Mesenchymal stem cell (in vitro differentiated cells and primary cell): Measurements from ENCODE around the gene GPR161.

Experiments used
- DNase-seq: peaks from one replicate; pipeline ENCODE4 v3.0.0-alpha.2; 2013
- H2AFZ ChIP-seq: one replicate; pipeline ENCODE4 v1.6.1; 2013; ENCODE audit warnings: low read depth, mild to moderate bottlenecking, control low read depth, inconsistent platforms, low read length, moderate library complexity
- H2AK5ac ChIP-seq: 2 replicates; pipeline ENCODE4 v1.6.1; 2013; ENCODE audit warnings: low read length, moderate library complexity, mild to moderate bottlenecking, inconsistent platforms; ENCODE audit not compliant: severe bottlenecking
- H2BK120ac ChIP-seq: one replicate; pipeline ENCODE4 v1.6.1; 2013; ENCODE audit warnings: low read depth, mild to moderate bottlenecking, inconsistent platforms, low read length, moderate library complexity
- H2BK12ac ChIP-seq, 2 experiments: one replicate each; pipeline ENCODE4 v1.6.1; 2013; ENCODE audit warnings: inconsistent platforms in 2 of 2, low read length in 2 of 2, mild to moderate bottlenecking in 2 of 2, moderate library complexity in 2 of 2, control low read depth in 1 of 2
- H2BK15ac ChIP-seq: one replicate; pipeline ENCODE4 v1.6.1; 2013; ENCODE audit warnings: mild to moderate bottlenecking, low read depth, inconsistent platforms; ENCODE audit not compliant: poor library complexity, severe bottlenecking
- H2BK5ac ChIP-seq: 2 replicates; pipeline ENCODE4 v1.6.1; 2013; ENCODE audit warnings: low read depth, mild to moderate bottlenecking, low read length, control low read depth, inconsistent platforms; ENCODE audit not compliant: poor library complexity, severe bottlenecking
- H3K14ac ChIP-seq, 2 experiments: one replicate each; pipeline ENCODE4 v1.6.1; 2013; ENCODE audit warnings: inconsistent platforms in 2 of 2, low read length in 2 of 2, control low read depth in 1 of 2, mild to moderate bottlenecking in 1 of 2, moderate library complexity in 1 of 2
- H3K18ac ChIP-seq, 2 experiments: one replicate each; pipeline ENCODE4 v1.6.1; 2013; ENCODE audit warnings: inconsistent platforms in 2 of 2, low read length in 2 of 2, control low read depth in 1 of 2, low read depth in 1 of 2, mild to moderate bottlenecking in 1 of 2
- H3K23ac ChIP-seq, 2 experiments: one replicate each; pipeline ENCODE4 v1.6.1; 2013; ENCODE audit warnings: inconsistent platforms in 2 of 2, low read length in 2 of 2, mild to moderate bottlenecking in 2 of 2, moderate library complexity in 2 of 2, control low read depth in 1 of 2
- H3K27ac ChIP-seq: 2 replicates; pipeline ENCODE4 v1.5.1; 2013; ENCODE audit warnings: mild to moderate bottlenecking, moderate library complexity, low read length, control low read depth, inconsistent platforms; ENCODE audit not compliant: poor library complexity, severe bottlenecking
- H3K27me3 ChIP-seq, 2 experiments: 2 replicates each; pipeline versions ENCODE4 v1.6.1 to v1.7.0; 2013; ENCODE audit warnings: low read length in 2 of 2, mild to moderate bottlenecking in 2 of 2, moderate library complexity in 2 of 2, control low read depth in 1 of 2, inconsistent platforms in 1 of 2; ENCODE audit not compliant: control insufficient read depth in 1 of 2, insufficient read depth in 1 of 2
- H3K36me3 ChIP-seq, 2 experiments: 2 replicates each; pipeline versions ENCODE4 v1.6.1 to v1.7.0; 2013; ENCODE audit warnings: low read length in 2 of 2, control low read depth in 1 of 2, inconsistent platforms in 1 of 2, low read depth in 1 of 2, mild to moderate bottlenecking in 1 of 2; ENCODE audit not compliant: insufficient read depth in 2 of 2, control insufficient read depth in 1 of 2
- H3K4ac ChIP-seq, 2 experiments: one replicate each; pipeline ENCODE4 v1.6.1; 2013; ENCODE audit warnings: inconsistent platforms in 2 of 2, low read length in 2 of 2, mild to moderate bottlenecking in 2 of 2, moderate library complexity in 2 of 2, control low read depth in 1 of 2, low read depth in 1 of 2
- H3K4me1 ChIP-seq: 2 replicates; pipeline ENCODE4 v1.6.1; 2013; ENCODE audit warnings: low read depth, low read length, control low read depth; ENCODE audit not compliant: control insufficient read depth, insufficient read depth
- H3K4me2 ChIP-seq: 2 replicates; pipeline ENCODE4 v1.6.1; 2013; ENCODE audit warnings: low read length, mild to moderate bottlenecking, inconsistent platforms; ENCODE audit not compliant: poor library complexity, severe bottlenecking
- H3K4me3 ChIP-seq, 2 experiments: 2 replicates each; pipeline versions ENCODE4 v1.5.1 to v1.7.0; 2013; ENCODE audit warnings: low read length in 2 of 2, mild to moderate bottlenecking in 2 of 2, control low read depth in 1 of 2, low read depth in 1 of 2; ENCODE audit not compliant: insufficient read depth in 1 of 2
- H3K79me1 ChIP-seq: replicated peaks from 2 replicates; pipeline ENCODE4 v1.6.1; 2013; ENCODE audit warnings: mild to moderate bottlenecking, control low read depth, low read length, inconsistent platforms; ENCODE audit not compliant: poor library complexity, severe bottlenecking
- H3K9ac ChIP-seq: 2 replicates; pipeline ENCODE4 v1.7.0; 2013; ENCODE audit warnings: mild to moderate bottlenecking, low read length, moderate library complexity
- H3K9me3 ChIP-seq: 2 replicates; pipeline ENCODE4 v1.7.0; 2013; ENCODE audit warnings: mild to moderate bottlenecking, low read length; ENCODE audit not compliant: control insufficient read depth
- H4K8ac ChIP-seq: one replicate; pipeline ENCODE4 v1.6.1; 2013; ENCODE audit warnings: inconsistent platforms, mild to moderate bottlenecking, low read length, moderate library complexity
- H4K91ac ChIP-seq: one replicate; pipeline ENCODE4 v1.6.1; 2013; ENCODE audit warnings: mild to moderate bottlenecking, low read length, inconsistent platforms
- WGBS: methylation state at CpG from one replicate; pipeline ENCODE4 v1.1.7; 2013; ENCODE audit warnings: mixed read lengths; 5-methylcytosine and 5-hydroxymethylcytosine counted together

The GPR161 gene

GRCh38 chr1:168081373-168082007 lies 55.2 kb downstream of the GPR161 start:
- Histone ChIP-seq H3K9ac (peak overlapping the region; percentile 85), H2AFZ (no peak overlapping the region), H3K79me1 (peaks cover 9% of the 10 kb centered on the region), H3K4me1 (peaks cover 17% of the 10 kb centered on the region), H3K27me3 (no peaks in the 10 kb centered on the region), H2AK5ac (no peak overlapping the region), H3K23ac (no peak overlapping the region), H3K4me2 (no peak overlapping the region), H4K91ac (no peak overlapping the region), H2BK120ac (no peak overlapping the region), H2BK15ac (no peak overlapping the region), H4K8ac (no peak overlapping the region), H2BK12ac (no peak overlapping the region), H3K4me3 (no peak overlapping the region), H3K14ac (no peak overlapping the region), H3K27ac (no peak overlapping the region), H3K36me3 (peaks cover 28 to 35% of the 10 kb centered on the region in 2 experiments), H3K18ac (no peak overlapping the region), H3K9me3 (no peaks in the 10 kb centered on the region), H2BK5ac (no peak overlapping the region), H3K4ac (no peak overlapping the region)
- 85% methylated on average over 4 of the region's 4 CpGs for WGBS
- peak; percentile 81 for DNase-seq

GRCh38 chr1:168079761-168080160 lies 57.0 kb downstream of the GPR161 start:
- no peak overlapping the region for H2BK120ac ChIP-seq
- no peak overlapping the region for H3K4me3 ChIP-seq
- peaks cover 15% of the 10 kb centered on the region for H3K4me1 ChIP-seq
- H3K79me1 ChIP-seq, result peaks cover 6% of the 10 kb centered on the region
- H3K36me3 ChIP-seq, result peaks cover 23 to 45% of the 10 kb centered on the region in 2 experiments
- H3K27ac ChIP-seq, result peak overlapping the region; percentile 55
- H3K4ac ChIP-seq, result no peak overlapping the region
- no peak overlapping the region for H3K23ac ChIP-seq
- no peak overlapping the region for H3K4me2 ChIP-seq
- no peak overlapping the region for H3K14ac ChIP-seq
- peak overlapping the region; percentile 85 for H3K9ac ChIP-seq
- H2AK5ac ChIP-seq, result no peak overlapping the region
- no peak overlapping the region for H2BK15ac ChIP-seq
- peak; percentile 37 for DNase-seq
- H3K27me3 ChIP-seq, result no peaks in the 10 kb centered on the region
- H4K91ac ChIP-seq, result no peak overlapping the region
- H2BK5ac ChIP-seq, result no peak overlapping the region
- H3K9me3 ChIP-seq, result no peaks in the 10 kb centered on the region
- H3K18ac ChIP-seq, result no peak overlapping the region
- no peak overlapping the region for H4K8ac ChIP-seq
- H2AFZ ChIP-seq, result no peak overlapping the region
- H2BK12ac ChIP-seq, result no peak overlapping the region

GRCh38 chr1:168069384-168069783 lies 67.3 kb downstream of the GPR161 start:
- Histone ChIP-seq H3K23ac (no peak overlapping the region), H3K9me3 (no peaks in the 10 kb centered on the region), H3K14ac (no peak overlapping the region), H4K8ac (no peak overlapping the region), H3K18ac (no peak overlapping the region), H3K27ac (no peak overlapping the region), H2AK5ac (no peak overlapping the region), H4K91ac (no peak overlapping the region), H3K4ac (no peak overlapping the region), H3K4me3 (no peak overlapping the region), H3K27me3 (no peaks in the 10 kb centered on the region), H3K79me1 (no peaks in the 10 kb centered on the region), H2BK120ac (no peak overlapping the region), H2BK5ac (no peak overlapping the region), H3K36me3 (peaks cover 7 to 97% of the 10 kb centered on the region in 2 experiments), H3K9ac (no peak overlapping the region), H3K4me1 (no peaks in the 10 kb centered on the region), H3K4me2 (no peak overlapping the region), H2AFZ (no peak overlapping the region), H2BK15ac (no peak overlapping the region), H2BK12ac (no peak overlapping the region)
- no peak for DNase-seq
- WGBS, result no CpG with 5 or more reads among the region's 3 CpGs

GRCh38 chr1:168065506-168065905 lies 71.2 kb downstream of the GPR161 start:
- WGBS, result 100% methylated on average over 1 of the region's 3 CpGs
- H2BK5ac ChIP-seq, result no peak overlapping the region

More at GRCh38 chr1:168065506-168065905, 71.2 kb downstream of the GPR161 start:
- Histone ChIP-seq H3K14ac (no peak overlapping the region), H3K27me3 (no peaks in the 10 kb centered on the region), H3K4ac (no peak overlapping the region), H3K23ac (no peak overlapping the region), H2AFZ (no peak overlapping the region), H2BK15ac (no peak overlapping the region), H3K27ac (no peak overlapping the region), H3K4me3 (no peak overlapping the region), H2AK5ac (no peak overlapping the region), H3K79me1 (no peaks in the 10 kb centered on the region), H3K9ac (no peak overlapping the region), H2BK12ac (no peak overlapping the region), H3K9me3 (no peaks in the 10 kb centered on the region), H3K4me1 (no peaks in the 10 kb centered on the region), H3K36me3 (peaks cover 0 to 91% of the 10 kb centered on the region in 2 experiments), H4K8ac (no peak overlapping the region), H2BK120ac (no peak overlapping the region), H3K4me2 (no peak overlapping the region), H3K18ac (no peak overlapping the region), H4K91ac (no peak overlapping the region)
- no peak for DNase-seq
